ENCODE data around the gene ARHGEF28. TPM values are rescaled to one million over a fixed set of nuclear protein-coding genes. Genes with fewer than 3 reads are reported as not detected.

ARHGEF28 gene
- total RNA-seq, 4 donors from 2014 or later = 0.52 to 1.2 (median 0.98) TPM

DNA sequence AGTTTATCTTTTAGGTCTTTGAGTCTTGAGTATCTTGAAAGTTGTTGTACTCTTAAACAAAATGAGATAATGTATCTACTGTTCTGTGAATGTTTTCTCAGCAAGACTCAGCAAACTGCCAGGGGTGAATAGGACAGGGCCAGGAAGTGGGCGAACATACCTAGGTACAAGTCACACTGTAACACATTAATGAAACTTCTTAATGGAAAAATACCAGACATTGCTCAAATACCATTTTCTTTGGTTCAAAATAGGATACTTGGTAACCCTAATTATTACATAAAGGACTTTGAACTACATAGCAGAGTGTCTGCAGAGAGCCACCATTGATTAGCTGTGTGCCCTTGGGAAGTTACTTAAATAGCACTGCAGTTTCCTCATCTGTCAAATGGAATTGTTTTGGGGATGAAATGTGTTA, 197.5 kb downstream of the ARHGEF28 start:
- Histone ChIP-seq H3K4me3 (no peak overlapping the region), H3K9me3 (no peaks in the 10 kb centered on the region), H3K27ac (no peak overlapping the region), H3K36me3 (no peaks in the 10 kb centered on the region), H3K4me1 (no peaks in the 10 kb centered on the region), H3K27me3 (no peaks in the 10 kb centered on the region)
- no peak for ATAC-seq
- in situ Hi-C loops (cut with MboI; ENCODE audit: low sequenced_read_pairs in 4 of 4) = no loop called here
- intact Hi-C loops (cut with DNase I; ENCODE audit: low total_unique reads) = no loop called here
- no peak for DNase-seq
- TF ChIP-seq, protein P1, sequence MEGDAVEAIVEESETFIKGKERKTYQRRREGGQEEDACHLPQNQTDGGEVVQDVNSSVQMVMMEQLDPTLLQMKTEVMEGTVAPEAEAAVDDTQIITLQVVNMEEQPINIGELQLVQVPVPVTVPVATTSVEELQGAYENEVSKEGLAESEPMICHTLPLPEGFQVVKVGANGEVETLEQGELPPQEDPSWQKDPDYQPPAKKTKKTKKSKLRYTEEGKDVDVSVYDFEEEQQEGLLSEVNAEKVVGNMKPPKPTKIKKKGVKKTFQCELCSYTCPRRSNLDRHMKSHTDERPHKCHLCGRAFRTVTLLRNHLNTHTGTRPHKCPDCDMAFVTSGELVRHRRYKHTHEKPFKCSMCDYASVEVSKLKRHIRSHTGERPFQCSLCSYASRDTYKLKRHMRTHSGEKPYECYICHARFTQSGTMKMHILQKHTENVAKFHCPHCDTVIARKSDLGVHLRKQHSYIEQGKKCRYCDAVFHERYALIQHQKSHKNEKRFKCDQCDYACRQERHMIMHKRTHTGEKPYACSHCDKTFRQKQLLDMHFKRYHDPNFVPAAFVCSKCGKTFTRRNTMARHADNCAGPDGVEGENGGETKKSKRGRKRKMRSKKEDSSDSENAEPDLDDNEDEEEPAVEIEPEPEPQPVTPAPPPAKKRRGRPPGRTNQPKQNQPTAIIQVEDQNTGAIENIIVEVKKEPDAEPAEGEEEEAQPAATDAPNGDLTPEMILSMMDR (IDR thresholded peaks at IDR 0.05 in 4 of 5, conservative IDR thresholded peaks at IDR 0.05 in 1 of 5) = no peak
- TF ChIP-seq POLR2A (IDR thresholded peaks at IDR 0.05) = no peak

DNA sequence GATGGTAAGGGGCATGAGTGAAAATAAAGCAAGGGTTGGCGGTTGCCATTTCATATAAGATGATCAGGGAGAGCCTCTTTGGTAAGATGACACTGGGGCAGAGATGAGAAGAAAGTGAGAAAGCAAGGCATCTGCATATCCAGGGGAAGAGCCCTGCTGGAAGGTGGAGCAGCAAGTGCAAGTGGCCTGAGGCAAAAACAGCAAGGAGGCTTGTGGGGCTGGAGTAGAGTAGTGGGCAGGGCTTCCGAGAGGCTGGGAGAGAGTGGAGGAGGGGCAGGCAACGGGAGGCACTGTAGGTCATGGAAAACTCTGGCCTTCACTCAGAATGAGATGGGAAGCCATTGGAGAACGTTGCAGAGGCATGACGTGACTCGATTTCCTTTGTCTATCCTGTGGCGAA, 199.2 kb downstream of the ARHGEF28 start:
- DNase-seq = no peak

DNA sequence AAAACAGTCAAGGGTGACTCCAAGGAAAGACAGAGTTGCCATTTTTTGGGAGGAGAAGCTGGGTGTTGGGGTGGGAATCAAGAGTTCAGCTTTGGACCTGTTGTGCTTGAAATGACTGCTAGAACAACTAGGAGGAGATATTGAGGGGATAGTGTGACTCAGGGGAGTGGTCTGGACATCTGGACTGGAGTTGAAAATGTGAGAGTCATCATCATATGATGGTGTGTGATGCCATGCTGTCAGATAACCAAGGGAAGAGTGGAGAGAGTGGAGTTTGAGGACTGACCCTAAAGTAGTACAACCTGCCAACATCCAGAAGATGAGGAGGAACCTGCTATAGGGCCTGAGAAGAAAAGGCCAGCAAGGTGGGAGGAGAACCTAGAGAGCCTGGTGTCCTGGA, 199.7 kb downstream of the ARHGEF28 start:
- no peak for ATAC-seq
- Histone ChIP-seq H3K9me3 (no peaks in the 10 kb centered on the region), H3K27ac (no peak overlapping the region), H3K4me3 (no peak overlapping the region), H3K4me1 (no peaks in the 10 kb centered on the region), H3K36me3 (no peaks in the 10 kb centered on the region), H3K27me3 (no peaks in the 10 kb centered on the region)
- intact Hi-C loops (cut with DNase I; ENCODE audit: low total_unique reads) (no loop called here), in situ Hi-C loops (cut with MboI; ENCODE audit: low sequenced_read_pairs in 4 of 4) (no loop called here)
- TF ChIP-seq, protein P1 (IDR thresholded peaks at IDR 0.05 in 4 of 5, conservative IDR thresholded peaks at IDR 0.05 in 1 of 5) = no peak
- TF ChIP-seq POLR2A (IDR thresholded peaks at IDR 0.05) = no peak
- no peak for DNase-seq

More for the DNA sequence above, 199.2 kb downstream of the ARHGEF28 start:
- no peaks in the 10 kb centered on the region for H3K9me3 ChIP-seq
- H3K4me3 ChIP-seq = no peak overlapping the region
- no peaks in the 10 kb centered on the region for H3K4me1 ChIP-seq
- in situ Hi-C loops (cut with MboI; ENCODE audit: low sequenced_read_pairs in 4 of 4) = no loop called here
- no peak overlapping the region for H3K27ac ChIP-seq
- no peak for TF ChIP-seq POLR2A (IDR thresholded peaks at IDR 0.05)
- TF ChIP-seq, protein P1 (IDR thresholded peaks at IDR 0.05 in 4 of 5, conservative IDR thresholded peaks at IDR 0.05 in 1 of 5) = no peak
- ATAC-seq = no peak
- intact Hi-C loops (cut with DNase I; ENCODE audit: low total_unique reads) = no loop called here
- H3K36me3 ChIP-seq = no peaks in the 10 kb centered on the region
- no peaks in the 10 kb centered on the region for H3K27me3 ChIP-seq

DNA sequence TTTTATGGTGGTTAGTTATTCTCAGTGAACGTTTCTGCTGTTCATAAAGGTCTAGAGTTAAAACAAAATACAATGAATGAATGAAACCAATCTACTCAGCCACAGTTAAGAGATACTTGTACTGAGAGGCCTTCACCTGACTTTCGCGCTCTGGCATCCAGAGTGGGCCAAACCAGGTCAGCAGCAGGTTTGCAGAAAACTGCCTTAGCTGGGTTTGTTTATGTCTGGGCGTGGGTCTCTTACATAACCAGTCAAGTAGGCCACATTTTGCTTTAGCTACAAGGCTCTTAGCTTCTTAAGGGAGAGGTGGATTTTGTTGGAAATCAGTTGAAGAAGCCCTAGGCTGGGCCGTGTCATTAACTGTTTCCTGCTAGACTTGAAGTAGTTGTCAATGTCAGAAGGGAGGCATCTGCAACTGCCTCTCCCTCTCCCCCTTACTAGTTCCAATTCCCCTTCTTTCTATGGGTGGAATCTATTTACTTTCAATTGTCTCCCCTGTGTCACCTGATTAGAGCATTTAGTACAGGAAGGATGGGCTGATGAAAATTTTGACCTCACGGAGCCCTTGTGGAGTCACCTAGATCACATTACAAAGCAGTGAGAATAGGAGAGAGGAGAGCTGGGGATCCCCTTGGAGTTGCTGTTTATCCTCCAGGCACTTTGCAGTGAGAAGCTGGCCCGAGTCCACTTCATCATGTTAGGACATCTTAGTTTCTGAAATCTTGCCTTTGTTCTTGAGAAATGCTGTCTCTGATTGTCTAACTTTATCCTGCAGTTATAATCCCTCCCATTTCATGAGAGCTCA, 200.5 kb downstream of the ARHGEF28 start:
- no peak for ATAC-seq
- in situ Hi-C loops (cut with MboI; ENCODE audit: low sequenced_read_pairs in 4 of 4) = no loop called here

More for the DNA sequence above, 200.5 kb downstream of the ARHGEF28 start:
- no peak for DNase-seq
- Histone ChIP-seq H3K27me3 (no peaks in the 10 kb centered on the region), H3K4me3 (no peak overlapping the region), H3K36me3 (no peaks in the 10 kb centered on the region), H3K27ac (no peak overlapping the region), H3K9me3 (no peaks in the 10 kb centered on the region), H3K4me1 (no peaks in the 10 kb centered on the region)
- TF ChIP-seq, protein P1 (IDR thresholded peaks at IDR 0.05 in 4 of 5, conservative IDR thresholded peaks at IDR 0.05 in 1 of 5) = no peak
- no peak for TF ChIP-seq POLR2A (IDR thresholded peaks at IDR 0.05)
- intact Hi-C loops (cut with DNase I; ENCODE audit: low total_unique reads) = no loop called here
